ENCODE measurements around the gene STK32B.
A peak's percentile ranks its signal among the peaks of the same experiment; 100 is the strongest.

The STK32B gene

GRCh38 chr4:5399124-5399523 lies 347.8 kb downstream of the STK32B start:
- H3K79me2 ChIP-seq = no peaks in the 10 kb centered on the region
- no peak overlapping the region for H3K9ac ChIP-seq
- no peak overlapping the region for H3K4me3 ChIP-seq (ENCODE audit: low read depth, low read length)
- no peak for TF ChIP-seq CTCF (IDR thresholded peaks at IDR 0.05)
- no peaks in the 10 kb centered on the region for H3K36me3 ChIP-seq (ENCODE audit: control insufficient read depth, insufficient read depth, low read length)
- no peaks in the 10 kb centered on the region for H3K9me3 ChIP-seq (ENCODE audit: control insufficient read depth, low read length)
- H3K4me2 ChIP-seq (ENCODE audit: low read length) = no peak overlapping the region
- H2AFZ ChIP-seq = no peak overlapping the region
- H3K4me1 ChIP-seq = no peaks in the 10 kb centered on the region
- no peak overlapping the region for H3K27ac ChIP-seq
- H3K27me3 ChIP-seq (ENCODE audit: control insufficient read depth, insufficient read depth, low read length) = no peaks in the 10 kb centered on the region

GRCh38 chr4:5399790-5400421 lies 348.6 kb downstream of the STK32B start:
- H3K27ac ChIP-seq = no peak overlapping the region
- no peaks in the 10 kb centered on the region for H3K79me2 ChIP-seq
- TF ChIP-seq CTCF (IDR thresholded peaks at IDR 0.05) = peak; percentile 19
- no peaks in the 10 kb centered on the region for H3K27me3 ChIP-seq (ENCODE audit: control insufficient read depth, insufficient read depth, low read length)
- no peaks in the 10 kb centered on the region for H3K4me1 ChIP-seq
- no peaks in the 10 kb centered on the region for H3K36me3 ChIP-seq (ENCODE audit: control insufficient read depth, insufficient read depth, low read length)
- H3K9me3 ChIP-seq (ENCODE audit: control insufficient read depth, low read length) = no peaks in the 10 kb centered on the region
- H2AFZ ChIP-seq = no peak overlapping the region
- H3K4me3 ChIP-seq (ENCODE audit: low read depth, low read length) = no peak overlapping the region
- H3K4me2 ChIP-seq (ENCODE audit: low read length) = no peak overlapping the region
- no peak overlapping the region for H3K9ac ChIP-seq

- no peaks in the 10 kb centered on the region for H3K27me3 ChIP-seq (ENCODE audit: control insufficient read depth, insufficient read depth, low read length)
- H3K4me1 ChIP-seq = no peaks in the 10 kb centered on the region
- H3K9ac ChIP-seq = no peak overlapping the region
- no peaks in the 10 kb centered on the region for H3K79me2 ChIP-seq
- no peak for TF ChIP-seq CTCF (IDR thresholded peaks at IDR 0.05)
- H3K9me3 ChIP-seq (ENCODE audit: control insufficient read depth, low read length) = no peaks in the 10 kb centered on the region
- no peak overlapping the region for H3K4me2 ChIP-seq (ENCODE audit: low read length)
- H2AFZ ChIP-seq = no peak overlapping the region
- H3K4me3 ChIP-seq (ENCODE audit: low read depth, low read length) = no peak overlapping the region
- H3K36me3 ChIP-seq (ENCODE audit: control insufficient read depth, insufficient read depth, low read length) = no peaks in the 10 kb centered on the region
- no peak overlapping the region for H3K27ac ChIP-seq
These were observed 352.6 kb downstream of the STK32B start for GRCh38 chr4:5403746-5404497.

- no peaks in the 10 kb centered on the region for H3K36me3 ChIP-seq (ENCODE audit: control insufficient read depth, insufficient read depth, low read length)
- H2AFZ ChIP-seq = no peak overlapping the region
- H3K4me2 ChIP-seq (ENCODE audit: low read length) = no peak overlapping the region
- H3K79me2 ChIP-seq = no peaks in the 10 kb centered on the region
- no peaks in the 10 kb centered on the region for H3K27me3 ChIP-seq (ENCODE audit: control insufficient read depth, insufficient read depth, low read length)
- no peak overlapping the region for H3K4me3 ChIP-seq (ENCODE audit: low read depth, low read length)
- H3K4me1 ChIP-seq = no peaks in the 10 kb centered on the region
- H3K27ac ChIP-seq = no peak overlapping the region
- no peak overlapping the region for H3K9ac ChIP-seq
- TF ChIP-seq CTCF (IDR thresholded peaks at IDR 0.05) = no peak
- H3K9me3 ChIP-seq (ENCODE audit: control insufficient read depth, low read length) = no peaks in the 10 kb centered on the region
These were observed 358.0 kb downstream of the STK32B start for GRCh38 chr4:5409237-5409636.
